GM18507 (cell line): Measurements from ENCODE around the gene LRBA.
A peak's percentile ranks its signal among the peaks of the same experiment; 100 is the strongest.

Experiments
- DNase-seq: peaks from one replicate; pipeline ENCODE4 v3.0.0; 2011; ENCODE audit warnings: low read depth; ENCODE audit not compliant: insufficient read length; ENCODE audit errors: extremely low spot score
- FAIRE-seq: peaks from 2 replicates; lab custom pipeline; 2011; peaks lifted over from hg19 to GRCh38; lab: Jason Lieb, UNC

The LRBA gene

DNA sequence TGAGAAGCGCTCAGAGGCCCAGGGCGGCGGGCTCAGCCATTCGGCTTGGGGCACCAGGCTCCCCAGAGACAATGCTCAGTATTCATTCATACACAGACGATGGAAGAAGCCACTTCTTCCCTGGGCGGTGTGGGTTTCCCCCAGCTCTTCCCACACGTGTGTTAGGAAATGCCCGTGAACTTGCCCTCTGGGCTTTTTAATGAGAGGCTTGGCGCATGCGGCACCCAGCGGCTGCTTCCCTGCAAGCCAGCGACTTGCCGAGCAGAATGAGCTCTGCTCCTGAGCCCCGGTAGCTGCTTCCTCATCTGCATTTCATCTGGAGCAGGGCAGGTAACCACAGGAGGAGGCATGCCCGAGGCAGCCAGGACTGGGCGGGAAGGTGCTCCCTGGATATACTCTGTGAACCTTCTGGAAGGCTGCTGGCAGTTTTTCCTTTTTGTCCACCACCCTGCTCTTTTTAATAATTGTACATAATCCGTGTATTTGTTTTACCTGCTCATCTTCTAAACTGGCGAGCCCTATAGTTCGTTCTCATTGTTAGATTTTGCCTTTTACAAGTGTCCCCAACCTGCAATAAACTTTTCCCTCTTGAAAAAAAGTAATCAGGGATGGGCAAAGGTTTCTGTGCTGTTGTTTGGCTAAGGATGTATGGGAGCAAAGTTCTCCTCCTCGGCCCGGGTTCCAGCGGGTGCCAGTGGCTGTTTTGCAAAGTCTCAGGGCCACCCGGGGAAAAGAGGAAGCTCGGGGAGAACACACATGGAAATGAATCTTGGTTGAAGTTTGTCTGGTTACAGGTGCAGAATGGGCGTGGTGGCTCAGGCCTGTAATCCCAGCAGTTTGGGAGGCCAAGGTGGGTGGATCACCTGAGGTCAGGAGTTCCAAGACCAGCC lies 758.0 kb downstream of the LRBA start:
- DNase-seq (no peak), FAIRE-seq (no peak)

DNA sequence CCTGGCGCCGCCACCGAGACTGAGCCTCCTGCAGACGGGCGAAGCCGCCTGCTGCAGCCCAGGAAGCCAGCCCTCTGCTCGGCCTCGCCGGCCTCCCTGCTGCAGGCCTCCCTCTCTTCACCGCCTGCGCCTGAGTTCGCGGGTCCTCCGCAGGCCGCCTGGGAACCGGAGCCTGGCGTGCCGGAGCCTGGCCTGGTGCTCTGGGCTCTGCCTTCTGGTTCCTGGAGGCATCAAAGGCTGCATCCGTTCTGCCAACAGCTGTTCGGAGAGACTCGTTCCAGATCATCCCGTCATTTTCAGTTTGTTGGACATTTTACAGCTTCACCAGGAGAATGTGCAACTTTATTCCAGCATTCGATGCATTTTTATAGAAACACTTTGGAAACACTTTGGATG lies 758.9 kb downstream of the LRBA start:
- no peak for FAIRE-seq
- DNase-seq = no peak

DNA sequence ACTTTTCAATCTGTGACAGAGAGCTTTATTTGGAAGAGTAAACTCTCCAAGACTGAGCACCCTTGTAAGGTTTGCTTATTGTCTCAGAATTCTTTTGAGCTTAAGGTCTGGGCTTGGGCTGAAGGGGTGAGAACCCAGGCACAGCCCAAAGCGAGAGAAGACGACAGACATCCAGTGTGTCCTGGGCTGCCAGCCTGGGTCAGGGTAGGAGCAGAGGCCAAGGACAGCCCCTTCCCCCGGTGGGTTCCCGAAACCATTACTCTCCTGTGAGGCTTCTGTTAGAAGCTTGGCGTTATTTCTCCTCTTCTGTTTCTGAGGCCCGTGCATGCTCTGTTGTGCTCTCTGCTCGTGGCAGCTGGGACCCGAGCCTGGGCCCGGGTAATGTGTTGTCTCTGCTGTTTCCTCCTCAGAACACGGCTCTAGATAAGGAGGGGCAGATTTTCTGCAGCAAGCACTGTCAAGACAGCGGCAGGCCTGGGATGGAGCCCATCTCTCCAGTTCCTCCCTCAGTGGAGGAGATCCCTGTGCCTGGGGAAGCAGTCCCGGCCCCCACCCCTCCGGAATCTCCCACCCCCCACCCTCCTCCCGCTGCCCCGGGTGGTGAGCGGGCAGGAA lies 759.4 kb downstream of the LRBA start:
- FAIRE-seq = no peak
- DNase-seq = no peak

DNA sequence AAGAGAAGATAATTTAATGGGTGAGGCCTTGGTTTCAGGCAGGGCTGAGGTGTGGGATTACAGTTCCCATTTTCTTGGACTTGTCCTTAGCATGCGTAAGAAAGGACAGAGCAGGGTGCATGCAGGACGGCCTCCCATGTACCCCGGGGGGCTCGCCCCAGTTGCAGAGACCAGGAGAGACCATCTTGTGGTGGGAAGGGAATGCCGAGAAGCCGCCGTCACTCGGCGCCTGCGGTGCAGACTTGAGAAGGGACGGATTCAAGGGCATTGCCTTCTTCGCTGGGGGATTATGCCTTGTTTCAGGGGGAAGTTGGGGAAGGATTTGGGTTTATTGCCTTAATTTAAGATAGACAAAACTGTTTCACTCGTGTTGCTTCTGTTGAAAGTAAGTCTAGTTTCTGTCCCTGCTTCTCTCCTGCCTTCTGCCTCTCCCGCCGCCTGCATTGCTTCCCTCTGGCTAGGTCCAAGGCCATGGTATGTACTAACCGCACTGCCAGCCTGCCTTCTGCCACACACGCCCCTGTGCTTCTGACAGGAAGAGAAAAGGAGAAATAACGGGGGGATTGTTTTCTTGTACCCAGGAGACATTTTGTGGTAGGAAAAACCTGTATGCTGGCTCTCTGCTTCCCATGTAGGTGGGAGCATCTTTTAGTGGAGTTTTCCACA lies 761.0 kb downstream of the LRBA start:
- DNase-seq (no peak), FAIRE-seq (no peak)

DNA sequence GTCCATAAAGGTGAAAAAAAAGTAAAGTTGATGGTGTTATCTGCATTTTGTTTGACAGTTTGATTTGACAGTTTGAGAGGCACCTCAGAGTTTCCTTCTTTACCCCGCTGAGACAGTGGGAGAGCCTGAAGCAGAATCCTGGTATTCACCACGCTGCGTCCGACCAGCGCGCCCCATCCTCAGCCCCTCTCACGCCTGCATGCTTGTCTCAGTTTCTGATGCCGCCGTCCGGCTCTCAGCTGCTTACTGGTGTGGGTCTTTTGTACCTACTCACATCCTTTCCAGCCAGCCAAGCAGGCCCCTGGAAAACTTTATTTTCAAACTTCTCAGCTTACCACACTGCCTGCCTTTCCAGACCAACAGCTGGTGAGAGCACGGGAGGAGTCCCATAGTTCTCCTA lies 761.7 kb downstream of the LRBA start:
- no peak for FAIRE-seq

DNA sequence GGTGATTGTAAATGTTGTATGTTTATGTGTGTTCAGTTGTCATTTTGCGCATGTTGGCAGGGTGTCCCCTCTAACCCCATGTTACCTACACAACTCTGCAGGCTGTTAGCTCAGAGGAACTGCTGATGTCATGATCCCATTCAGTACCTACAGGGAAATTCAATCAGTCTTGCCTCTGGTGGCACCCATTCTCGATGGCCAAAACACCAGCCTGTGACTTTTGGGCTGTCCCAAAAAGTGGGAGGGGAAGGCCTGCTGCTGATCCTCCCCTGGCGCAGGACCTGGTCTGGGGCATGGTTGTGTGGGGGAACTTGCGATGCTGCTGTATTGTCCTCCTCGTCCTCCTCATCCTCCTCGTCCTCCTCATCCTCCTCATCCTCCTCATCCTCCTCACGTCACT lies 762.3 kb downstream of the LRBA start:
- no peak for FAIRE-seq
- DNase-seq = no peak

More for the DNA sequence above, 761.7 kb downstream of the LRBA start:
- DNase-seq = no peak

DNA sequence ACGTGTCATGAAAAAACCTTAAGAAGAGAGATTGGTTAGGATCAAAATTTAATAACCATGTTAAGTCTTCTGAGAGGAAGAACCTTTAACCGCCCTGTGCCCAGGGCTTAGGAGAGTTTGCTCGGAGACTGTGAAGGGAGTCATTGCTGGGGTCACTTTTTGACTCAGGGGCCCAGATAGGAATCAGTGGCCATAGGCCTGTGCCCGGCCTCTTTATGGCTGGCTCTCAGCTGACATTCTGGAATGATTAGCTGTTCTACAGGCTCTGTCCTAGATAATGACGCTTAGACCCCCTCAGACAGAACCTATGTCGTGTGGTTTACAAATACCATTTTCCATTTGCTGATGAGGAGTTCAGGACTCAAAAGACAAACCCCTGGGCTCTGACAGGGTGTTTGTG lies 762.8 kb downstream of the LRBA start:
- no peak for FAIRE-seq
- DNase-seq = no peak

DNA sequence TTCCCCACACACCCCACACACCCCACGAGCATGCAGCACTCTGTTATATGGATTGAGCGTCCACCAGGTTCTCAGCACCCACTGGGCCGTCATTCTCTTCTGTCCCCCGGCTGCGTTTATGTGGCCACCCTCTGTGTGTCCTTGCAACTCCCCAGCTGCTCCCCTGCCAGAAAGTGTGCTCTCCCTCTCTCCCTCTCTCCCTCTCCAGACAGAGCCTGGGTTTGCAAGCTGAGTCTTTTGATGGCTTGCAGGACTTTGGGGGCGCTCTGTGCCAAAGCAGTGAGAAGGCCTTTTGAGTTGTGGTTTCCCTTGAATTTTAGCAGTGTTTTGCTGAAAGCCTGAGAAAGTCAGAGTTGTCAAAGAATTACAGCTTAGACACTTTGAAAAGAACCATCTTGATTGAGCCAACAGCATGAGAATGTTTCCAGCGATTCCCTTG lies 763.3 kb downstream of the LRBA start:
- no peak for FAIRE-seq
- DNase-seq = no peak

DNA sequence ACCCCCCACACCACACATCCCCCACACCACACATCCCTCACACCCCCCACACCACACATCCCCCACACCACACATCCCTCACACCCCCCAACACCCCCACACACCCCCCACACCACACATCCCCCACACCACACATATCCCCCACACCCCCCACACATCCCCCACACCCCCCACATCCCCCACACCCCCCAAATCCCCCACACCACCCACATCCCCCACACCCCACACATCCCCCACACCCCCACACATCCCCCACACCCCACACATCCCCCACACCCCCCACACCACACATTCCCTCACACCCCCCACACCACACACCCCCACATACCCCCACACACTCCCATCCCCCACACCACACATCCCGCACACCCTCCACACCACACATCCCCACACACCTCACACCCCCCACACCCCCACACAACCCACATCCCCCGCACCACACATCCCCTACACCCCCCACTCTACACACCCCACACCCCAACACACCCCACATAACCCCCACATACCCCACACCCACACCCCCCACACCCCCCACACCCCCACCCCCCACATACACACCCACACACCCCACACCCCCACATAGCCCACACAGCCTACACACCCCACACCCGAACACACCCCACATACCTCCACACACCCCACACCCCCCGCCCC lies 764.0 kb downstream of the LRBA start:
- no peak for FAIRE-seq
- no peak for DNase-seq

DNA sequence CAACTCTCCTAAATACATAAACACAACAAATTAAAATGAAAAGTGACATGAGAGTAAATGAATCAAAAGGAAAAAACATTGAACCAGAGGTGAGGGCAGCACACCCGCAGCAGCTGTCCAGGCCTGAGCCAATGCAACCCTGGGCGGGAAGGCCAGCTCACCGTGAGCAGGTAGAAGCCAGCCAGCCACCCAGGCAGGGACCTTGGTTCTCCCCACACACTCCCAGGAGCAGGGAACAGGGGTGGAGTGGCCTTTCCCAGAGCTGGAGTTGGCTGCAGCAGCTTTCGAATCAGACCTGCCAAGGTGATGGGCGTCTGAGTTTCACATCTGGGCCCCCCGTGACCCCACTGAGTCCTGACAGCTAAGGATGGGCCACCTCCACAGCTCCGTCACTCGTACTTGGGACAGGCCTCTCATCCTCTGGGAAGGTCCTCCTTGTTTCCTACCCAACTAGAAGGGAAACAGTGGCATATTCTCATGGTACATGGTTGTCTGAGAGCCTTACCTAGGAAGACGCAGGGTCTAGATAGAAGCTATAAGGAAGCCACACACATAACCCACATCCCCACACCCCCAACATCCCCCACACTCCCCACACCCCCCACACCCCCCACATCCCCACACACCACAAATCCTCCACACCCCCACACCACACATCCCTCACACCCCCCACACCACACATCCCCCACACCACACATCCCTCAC lies 764.6 kb downstream of the LRBA start:
- FAIRE-seq (no peak), DNase-seq (no peak)

DNA sequence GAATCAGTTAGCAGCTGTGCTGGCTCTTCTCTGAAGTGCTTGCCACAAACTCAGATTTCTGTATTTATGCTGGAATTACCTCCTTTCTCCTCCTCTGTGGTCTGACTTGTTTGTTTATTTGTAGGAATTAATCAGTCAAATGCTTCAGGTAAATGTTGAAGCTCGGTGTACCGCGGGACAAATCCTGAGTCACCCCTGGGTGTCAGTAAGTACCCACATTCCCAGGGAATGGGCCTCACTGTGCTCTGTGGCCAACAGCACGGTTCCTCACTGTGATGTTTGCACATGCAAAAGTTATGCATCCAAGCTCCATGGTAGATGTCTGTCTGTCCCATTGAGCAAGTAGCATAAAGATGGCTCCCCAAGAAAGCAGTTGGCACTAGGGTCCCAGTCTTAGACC lies 766.9 kb downstream of the LRBA start:
- no peak for DNase-seq
- FAIRE-seq = no peak

DNA sequence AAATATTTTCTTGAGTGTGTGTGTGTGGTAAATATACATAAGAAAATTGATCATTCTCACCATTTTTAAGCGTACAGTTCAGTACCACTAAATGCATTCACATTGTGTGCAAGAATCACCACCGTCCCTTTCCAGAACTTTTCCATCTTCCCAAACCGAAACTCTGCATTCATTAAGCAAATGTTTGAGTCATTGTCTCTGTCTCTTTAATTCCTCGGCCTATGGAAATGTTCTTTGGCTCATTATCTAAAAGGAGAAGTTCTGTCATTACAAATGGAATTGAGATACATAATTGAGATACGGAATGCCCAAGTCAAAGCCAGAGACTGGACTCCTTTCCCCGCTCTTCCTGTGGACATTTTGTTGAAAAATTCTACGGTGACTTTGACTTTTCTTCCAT lies 767.9 kb downstream of the LRBA start:
- DNase-seq (no peak), FAIRE-seq (no peak)

DNA sequence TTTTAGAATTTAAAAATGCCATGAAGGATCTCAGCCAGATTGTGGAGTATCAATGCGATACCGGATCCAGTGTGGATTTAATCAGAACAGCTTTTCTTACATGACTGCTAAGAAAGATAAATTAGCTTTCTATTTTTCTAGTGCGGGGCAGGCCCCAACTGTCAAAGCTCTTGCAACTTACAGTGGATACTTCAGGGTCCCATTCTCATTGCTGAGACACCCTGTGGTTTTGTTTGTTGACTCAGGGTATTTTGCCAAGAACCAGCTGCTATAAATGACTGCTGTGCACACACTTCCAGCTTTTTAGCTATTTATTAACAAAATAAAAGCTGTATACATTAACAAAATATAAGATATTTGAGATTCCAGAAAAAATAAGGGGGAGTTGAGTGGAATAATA lies 770.5 kb downstream of the LRBA start:
- FAIRE-seq (no peak), DNase-seq (no peak)

DNA sequence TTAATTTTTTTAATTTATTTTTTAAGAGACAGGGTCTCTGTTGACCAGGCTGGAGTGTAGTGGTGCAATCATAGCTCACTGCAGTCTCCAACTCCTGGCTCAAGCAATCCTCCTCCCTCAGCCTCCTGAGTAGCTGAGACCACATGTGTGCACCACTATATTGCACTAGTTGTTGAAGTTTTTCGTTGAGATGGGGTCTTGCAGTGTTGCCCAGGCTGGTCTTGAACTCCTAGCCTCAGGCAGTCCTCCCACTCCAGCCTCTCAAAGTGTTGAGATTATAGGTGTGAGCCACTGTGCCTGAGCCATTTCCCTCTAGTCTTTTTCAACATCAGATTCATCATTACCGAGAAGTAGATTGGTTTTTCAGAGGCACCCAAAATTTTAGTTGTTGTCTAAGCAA lies 771.2 kb downstream of the LRBA start:
- FAIRE-seq (no peak), DNase-seq (no peak)

DNA sequence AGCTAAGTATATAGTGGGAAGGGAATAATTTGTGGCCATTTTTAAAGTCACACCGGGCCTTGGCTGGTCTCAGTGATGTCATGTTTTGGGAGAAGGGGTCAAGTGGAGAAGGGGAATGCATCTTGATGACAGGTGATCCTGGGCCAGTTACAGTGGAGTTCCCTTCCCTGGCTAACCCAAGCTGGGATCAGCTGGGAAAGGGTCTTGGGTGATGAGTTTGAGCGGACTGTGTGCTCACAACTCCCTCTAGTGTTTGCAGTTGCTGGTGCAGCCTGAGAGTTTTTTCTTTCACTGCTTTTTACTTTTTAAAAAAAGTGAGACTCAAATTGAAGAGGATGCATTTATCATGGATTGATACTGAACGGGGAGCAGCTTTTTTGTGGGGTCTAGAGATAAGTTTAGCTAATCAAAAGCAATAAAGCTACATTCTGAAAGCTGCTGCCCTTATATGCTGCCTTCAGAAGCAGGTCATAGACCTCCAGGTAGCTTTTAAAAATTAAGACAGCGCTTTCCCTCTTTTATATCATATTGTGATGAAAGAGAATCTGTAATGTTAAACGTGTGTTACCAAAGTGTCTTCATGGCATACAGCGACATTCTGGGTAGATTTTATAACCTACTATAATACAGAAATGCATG lies 772.1 kb downstream of the LRBA start:
- DNase-seq = no peak
- FAIRE-seq = peak; percentile 48

DNA sequence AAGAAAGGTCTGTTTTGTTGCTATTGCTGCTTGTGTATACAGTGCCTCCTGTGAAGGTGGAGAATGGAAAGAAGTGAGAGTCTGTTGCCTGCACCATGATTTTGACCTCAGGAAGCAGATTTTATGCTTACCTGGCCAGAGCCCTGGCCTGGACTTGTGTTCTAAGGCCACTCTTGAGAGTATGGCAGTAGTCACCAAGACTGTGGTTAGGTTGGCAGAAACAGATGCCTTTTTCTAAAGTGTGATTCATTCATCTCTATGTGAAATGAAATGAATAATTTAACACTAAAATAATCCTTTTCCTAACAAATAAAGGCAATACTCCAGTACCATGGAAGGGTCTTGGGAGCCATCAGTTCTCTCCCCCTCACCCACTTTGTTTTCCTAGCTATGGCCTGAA lies 775.1 kb downstream of the LRBA start:
- FAIRE-seq (no peak), DNase-seq (no peak)

DNA sequence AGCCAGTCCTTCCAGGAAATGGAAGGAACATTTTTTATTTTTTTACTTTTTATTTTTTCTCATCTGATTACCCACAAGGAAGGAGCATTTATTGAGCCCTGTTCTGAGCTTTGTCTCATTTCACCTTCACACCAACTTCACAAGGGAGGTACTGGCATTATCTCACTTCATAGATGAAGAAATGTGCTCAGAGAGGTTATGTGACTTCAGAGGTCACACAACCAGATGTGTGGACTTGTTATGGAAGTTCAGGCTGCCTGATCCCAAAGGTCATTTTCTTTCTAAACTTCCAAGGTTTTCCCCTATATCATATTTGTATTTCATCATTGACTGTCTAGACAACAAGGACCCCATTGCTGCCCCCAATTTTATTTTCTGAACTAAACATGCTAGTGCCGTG lies 776.5 kb downstream of the LRBA start:
- no peak for DNase-seq
- FAIRE-seq = no peak

DNA sequence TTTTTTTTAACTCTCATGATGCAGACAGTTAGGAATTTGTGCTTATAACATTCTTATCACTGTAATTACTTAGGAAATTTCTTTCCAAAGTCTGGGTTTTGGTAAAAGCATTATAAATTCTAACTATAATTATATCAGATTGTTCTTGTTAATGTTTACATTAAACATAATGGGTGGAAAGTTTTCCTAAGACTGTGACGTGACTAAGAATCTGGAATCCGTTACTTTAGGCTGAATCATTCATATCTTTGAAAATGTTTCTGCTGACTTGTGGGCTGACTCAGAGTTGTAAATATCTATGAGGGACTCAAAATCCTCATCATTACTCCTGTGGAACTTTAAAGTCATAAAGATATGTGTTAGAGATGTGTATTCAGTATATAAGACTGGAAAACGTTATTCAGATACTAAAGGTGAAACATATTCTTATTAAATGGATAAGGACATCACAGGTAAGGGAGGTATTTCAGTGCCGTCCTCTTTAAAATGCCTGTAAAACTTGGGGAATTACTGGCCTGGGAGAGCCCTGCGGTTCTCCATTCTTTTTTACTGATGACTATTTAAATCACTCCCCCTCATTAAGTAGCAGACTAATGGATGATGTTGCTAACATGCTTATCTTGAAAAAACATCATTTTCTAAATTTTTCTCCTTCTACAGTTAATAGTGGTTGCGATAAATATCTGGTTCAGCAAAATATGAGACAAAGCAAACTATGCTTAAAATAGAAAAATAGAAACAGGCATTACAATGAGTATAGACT lies 777.8 kb downstream of the LRBA start:
- FAIRE-seq (no peak), DNase-seq (no peak)
